GM13976 (cell line): Measurements from ENCODE around the gene SH3BP5L.

ENCODE experiments used
- DNase-seq: peaks from one replicate; pipeline ENCODE4 v3.0.0; 2012; ENCODE audit warnings: low spot score
- in situ Hi-C: fragments of 300-500 bp; cut with MboI; formaldehyde crosslinking; loops from one replicate; pipeline ENCODE4 v1.12.0; 2022; ENCODE audit warnings: low sequenced_read_pairs, mixed read lengths, inconsistent platforms; ENCODE audit not compliant: unreplicated experiment
- TF ChIP-seq, protein P1 (sequence below): IDR thresholded peaks from 2 replicates; pipeline ENCODE4 v1.5.1; 2012; ENCODE audit warnings: borderline replicate concordance, mild to moderate bottlenecking; ENCODE audit not compliant: insufficient read depth; ENCODE audit errors: extremely low read depth, missing control alignments, control extremely low read depth

The SH3BP5L gene

GRCh38 chr1:248815407-248816034 lies 10.2 kb downstream of the SH3BP5L start:
- in situ Hi-C loops = no loop called here
- TF ChIP-seq, protein P1, sequence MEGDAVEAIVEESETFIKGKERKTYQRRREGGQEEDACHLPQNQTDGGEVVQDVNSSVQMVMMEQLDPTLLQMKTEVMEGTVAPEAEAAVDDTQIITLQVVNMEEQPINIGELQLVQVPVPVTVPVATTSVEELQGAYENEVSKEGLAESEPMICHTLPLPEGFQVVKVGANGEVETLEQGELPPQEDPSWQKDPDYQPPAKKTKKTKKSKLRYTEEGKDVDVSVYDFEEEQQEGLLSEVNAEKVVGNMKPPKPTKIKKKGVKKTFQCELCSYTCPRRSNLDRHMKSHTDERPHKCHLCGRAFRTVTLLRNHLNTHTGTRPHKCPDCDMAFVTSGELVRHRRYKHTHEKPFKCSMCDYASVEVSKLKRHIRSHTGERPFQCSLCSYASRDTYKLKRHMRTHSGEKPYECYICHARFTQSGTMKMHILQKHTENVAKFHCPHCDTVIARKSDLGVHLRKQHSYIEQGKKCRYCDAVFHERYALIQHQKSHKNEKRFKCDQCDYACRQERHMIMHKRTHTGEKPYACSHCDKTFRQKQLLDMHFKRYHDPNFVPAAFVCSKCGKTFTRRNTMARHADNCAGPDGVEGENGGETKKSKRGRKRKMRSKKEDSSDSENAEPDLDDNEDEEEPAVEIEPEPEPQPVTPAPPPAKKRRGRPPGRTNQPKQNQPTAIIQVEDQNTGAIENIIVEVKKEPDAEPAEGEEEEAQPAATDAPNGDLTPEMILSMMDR = no peak
- DNase-seq = no peak

GRCh38 chr1:248814351-248814750 lies 11.4 kb downstream of the SH3BP5L start:
- in situ Hi-C loops = no loop called here
- no peak for DNase-seq
- TF ChIP-seq, protein P1 = no peak

DNA sequence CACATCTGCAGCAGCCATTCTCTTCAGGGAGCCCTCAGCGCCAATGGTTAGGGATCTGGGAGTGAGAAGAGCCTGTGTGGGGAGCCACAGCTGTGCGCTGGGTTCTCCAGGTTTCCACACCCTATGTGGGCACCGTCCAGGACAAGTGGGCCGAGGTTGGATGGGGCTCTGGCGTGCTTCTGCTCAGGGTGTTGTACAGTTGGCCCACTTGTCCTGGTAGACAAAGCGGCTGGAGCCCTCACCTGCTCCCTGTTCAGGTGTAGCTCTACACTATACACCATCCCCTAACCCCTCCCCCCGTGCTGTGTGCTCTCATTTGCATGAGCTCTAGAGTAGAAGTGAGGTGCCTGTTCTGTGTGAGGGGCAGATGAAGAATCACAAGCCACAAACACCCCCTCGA lies 12.2 kb downstream of the SH3BP5L start:
- TF ChIP-seq, protein P1 = no peak
- DNase-seq = no peak
- in situ Hi-C loops = no loop called here

DNA sequence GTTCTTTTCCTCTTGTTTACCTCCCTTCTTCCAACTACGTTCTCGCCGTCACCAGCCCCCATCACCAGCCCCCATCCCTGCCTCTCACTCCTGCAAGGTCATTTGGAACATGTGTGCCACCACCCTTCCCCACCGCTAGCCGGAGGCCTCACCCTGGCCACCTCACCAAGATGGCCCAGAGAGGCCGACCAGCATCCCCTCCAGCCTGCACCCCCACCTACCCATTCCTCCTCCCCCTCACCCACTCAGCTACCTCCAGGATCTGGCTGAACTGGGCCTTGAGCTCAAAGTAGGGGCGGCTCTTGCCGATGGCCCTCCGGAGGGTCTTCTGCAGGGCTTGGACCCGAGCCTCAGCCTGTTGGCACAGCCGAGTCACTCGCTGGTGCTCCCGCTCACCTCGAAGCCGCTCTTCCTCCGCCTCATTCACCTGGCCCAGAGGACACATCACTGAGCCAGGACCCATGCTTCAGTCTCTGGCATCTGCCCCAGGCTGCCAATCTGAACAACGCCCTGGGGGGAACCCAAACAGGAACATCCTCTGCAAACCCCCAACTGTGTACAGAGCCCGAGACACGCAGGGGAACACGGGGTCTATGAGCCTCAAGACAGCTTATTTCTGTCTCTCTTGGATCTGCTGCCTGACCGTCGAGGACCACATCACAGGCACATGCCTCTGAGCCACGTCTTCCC lies 12.8 kb downstream of the SH3BP5L start:
- no peak for DNase-seq
- in situ Hi-C loops = no loop called here
- TF ChIP-seq, protein P1 = no peak

- in situ Hi-C loops = no loop called here
- DNase-seq = no peak
- TF ChIP-seq, protein P1 = peak; percentile 25
These were observed 13.9 kb downstream of the SH3BP5L start for GRCh38 chr1:248811514-248812490.

GRCh38 chr1:248810727-248811513 lies 14.8 kb downstream of the SH3BP5L start:
- in situ Hi-C loops = no loop called here
- no peak for DNase-seq
- TF ChIP-seq, protein P1 = no peak
